GM18870 (cell line): ENCODE results near the gene CARD10.
"Not testable (repeated sequence)": the region's sequence is repeated elsewhere in the genome, so short reads cannot be mapped to it uniquely, and the experiment has no call there.

Experiments
- ATAC-seq: cut with Tn5 transposase; IDR thresholded peaks from one replicate; pipeline ENCODE4 v1.9.1; 2021; ENCODE audit warnings: moderate library complexity; ENCODE audit not compliant: unreplicated experiment

The CARD10 gene

GRCh38 chr22:37555029-37555428, 35.8 kb upstream of the CARD10 start:
- no peak for ATAC-seq

- no peak for ATAC-seq
These were observed 34.5 kb upstream of the CARD10 start for GRCh38 chr22:37553725-37554124.

- ATAC-seq = no peak
These were observed 33.4 kb upstream of the CARD10 start for GRCh38 chr22:37552524-37553163.

- ATAC-seq = no peak
These were observed 32.8 kb upstream of the CARD10 start for GRCh38 chr22:37551981-37552380.

- ATAC-seq = not testable (repeated sequence)
These were observed 31.7 kb upstream of the CARD10 start for GRCh38 chr22:37550921-37551320.

- ATAC-seq = no peak
These were observed 30.5 kb upstream of the CARD10 start for GRCh38 chr22:37549704-37550059.

- ATAC-seq = no peak
These were observed 28.1 kb upstream of the CARD10 start for GRCh38 chr22:37547251-37547741.

- no peak for ATAC-seq
These were observed 27.4 kb upstream of the CARD10 start for GRCh38 chr22:37546437-37547250.

GRCh38 chr22:37545703-37546436, 26.7 kb upstream of the CARD10 start:
- no peak for ATAC-seq

- no peak for ATAC-seq
These were observed 25.9 kb upstream of the CARD10 start for GRCh38 chr22:37544955-37545702.

GRCh38 chr22:37542959-37543358, 23.7 kb upstream of the CARD10 start:
- no peak for ATAC-seq

- ATAC-seq = not testable (repeated sequence)
These were observed 23.2 kb upstream of the CARD10 start for GRCh38 chr22:37542416-37542815.

- not testable (repeated sequence) for ATAC-seq
These were observed 20.6 kb upstream of the CARD10 start for GRCh38 chr22:37539790-37540189.

GRCh38 chr22:37538590-37539357, 19.6 kb upstream of the CARD10 start:
- ATAC-seq = peak; percentile 57

- no peak for ATAC-seq
These were observed 15.9 kb upstream of the CARD10 start for GRCh38 chr22:37535159-37535558.

- no peak for ATAC-seq
These were observed 15.2 kb upstream of the CARD10 start for GRCh38 chr22:37534445-37534844.

GRCh38 chr22:37533995-37534394, 14.8 kb upstream of the CARD10 start:
- no peak for ATAC-seq

GRCh38 chr22:37529652-37530345, 10.6 kb upstream of the CARD10 start:
- ATAC-seq = no peak

- ATAC-seq = not testable (repeated sequence)
These were observed 8.7 kb upstream of the CARD10 start for GRCh38 chr22:37527952-37528351.
